HepG2 (cell line): ENCODE data around the gene ST8SIA2. TPM values are rescaled to one million over a fixed set of nuclear protein-coding genes. Genes with fewer than 3 reads are reported as not detected.

Experiments used
- ATAC-seq: fragments of 200-7000 bp; cut with Tn5 transposase; 3 replicates; pipeline ENCODE4 v1.9.1; 2020; ENCODE audit warnings: mild to moderate bottlenecking, moderate library complexity
- BruUV-seq: library from RNA; stranded (reverse); fragments of 400-500 nt; replicated peaks from 2 replicates; lab custom pipeline; 2021; lab: Mats Ljungman, UMichigan
- CTCF ChIA-PET: fragments of 300-600 bp; formaldehyde crosslinking; extraction: SDS; loops from one replicate; lab custom pipeline; 2021; ENCODE audit warnings: low total read pairs, inconsistent platforms, low intra/inter-chr PET ratio; lab: Yijun Ruan, JAX
- POLR2A ChIA-PET: fragments of 350-600 bp; sonication (Branson Sonifier 250); formaldehyde crosslinking; loops from one replicate; lab custom pipeline; 2020; ENCODE audit warnings: antibody characterized with exemption, inconsistent platforms; lab: Yijun Ruan, JAX
- DNase-seq: peaks from one replicate; pipeline ENCODE4 v3.0.0-alpha.2; 2015; ENCODE audit warnings: low spot score
- FAIRE-seq: peaks from 3 replicates; lab custom pipeline; 2011; peaks lifted over from hg19 to GRCh38; lab: Jason Lieb, UNC
- H2AFZ ChIP-seq: one replicate; pipeline ENCODE4 v1.6.1; 2011; ENCODE audit warnings: low read length, inconsistent platforms
- H3K27ac ChIP-seq: fragments of 300-600 bp; 3 replicates; pipeline ENCODE4 v1.8.0; 2011; ENCODE audit warnings: mixed run types, mild to moderate bottlenecking, mixed read lengths, low read length, inconsistent platforms; ENCODE audit not compliant: insufficient read depth; ENCODE audit errors: extremely low read length
- H3K27me3 ChIP-seq, 2 experiments: fragments of 200-600 bp in 1 of 2; 2 replicates in 1 of 2; 3 replicates in 1 of 2; pipeline versions ENCODE4 v1.6.0 to v1.8.0; 2011; ENCODE audit warnings: low read length in 2 of 2, mild to moderate bottlenecking in 2 of 2, moderate library complexity in 2 of 2, inconsistent platforms in 1 of 2; ENCODE audit not compliant: insufficient read depth in 2 of 2, control insufficient read depth in 1 of 2
- H3K36me3 ChIP-seq, 2 experiments: fragments of 200-600 bp in 1 of 2; replicated peaks in 1 of 2; 2 replicates in 1 of 2; 3 replicates in 1 of 2; pipeline versions ENCODE4 v1.5.1 to v1.8.0; 2011; ENCODE audit warnings: low read length in 2 of 2, inconsistent platforms in 1 of 2; ENCODE audit not compliant: insufficient read depth in 2 of 2, control insufficient read depth in 1 of 2
- H3K4me1 ChIP-seq: 2 replicates; pipeline ENCODE4 v1.5.1; 2012; ENCODE audit warnings: low read length, inconsistent platforms; ENCODE audit not compliant: insufficient read depth
- H3K4me2 ChIP-seq: 2 replicates; pipeline ENCODE4 v1.6.0; 2011; ENCODE audit warnings: low read depth, low read length, inconsistent platforms
- H3K4me3 ChIP-seq, 3 experiments: fragments of 200-600 bp in 1 of 3; sonication (generic), shearing (Covaris generic) in 1 of 3; replicated peaks in 1 of 3; 2 replicates each; pipeline ENCODE4 v1.5.1; 2011 to 2016; ENCODE audit warnings: low read length in 3 of 3, inconsistent platforms in 2 of 3, low read depth in 2 of 3, mild to moderate bottlenecking in 2 of 3, control low read depth in 1 of 3, mixed read lengths in 1 of 3; ENCODE audit not compliant: insufficient read depth in 1 of 3
- H3K79me2 ChIP-seq: one replicate; pipeline ENCODE4 v1.6.1; 2011; ENCODE audit warnings: low read length, inconsistent platforms; ENCODE audit not compliant: insufficient read depth
- H3K9ac ChIP-seq: 2 replicates; pipeline ENCODE4 v1.6.0; 2011; ENCODE audit warnings: mild to moderate bottlenecking, low read depth, low read length, inconsistent platforms; ENCODE audit not compliant: insufficient read depth
- H3K9me3 ChIP-seq: 2 replicates; pipeline ENCODE4 v1.5.1; 2012; ENCODE audit warnings: mild to moderate bottlenecking, low read length
- H4K20me1 ChIP-seq: 2 replicates; pipeline ENCODE4 v1.6.0; 2011; ENCODE audit warnings: inconsistent platforms, mild to moderate bottlenecking, low read length, moderate library complexity; ENCODE audit not compliant: insufficient read depth
- GABPA ChIP-seq, 2 experiments: IDR thresholded peaks; 2 replicates each; pipeline ENCODE4 v1.6.1; 2011 to 2016; ENCODE audit warnings: low read depth in 2 of 2, low read length in 1 of 2, missing biosample characterization in 1 of 2, missing genetic modification characterization in 1 of 2
- PRDM15 ChIP-seq: sonication (generic); formaldehyde crosslinking; IDR thresholded peaks from 2 replicates; pipeline ENCODE4 v1.4.0; 2020; ENCODE audit warnings: missing genetic modification reagents
- SIX4 ChIP-seq: sonication (generic); formaldehyde crosslinking; IDR thresholded peaks from 2 replicates; pipeline ENCODE4 v1.4.0; 2020; ENCODE audit warnings: missing genetic modification reagents
- ZHX2 ChIP-seq, 2 experiments: sonication (generic) in 1 of 2; formaldehyde crosslinking in 1 of 2; IDR thresholded peaks; 2 replicates each; pipeline versions ENCODE4 v1.6.1 to v1.9.0; 2014 to 2022; ENCODE audit warnings: antibody characterized with exemption in 1 of 2, borderline replicate concordance in 1 of 2, inconsistent platforms in 1 of 2, low read depth in 1 of 2, missing genetic modification reagents in 1 of 2
- ZNF263 ChIP-seq: sonication (generic); formaldehyde crosslinking; IDR thresholded peaks from 2 replicates; pipeline ENCODE4 v1.4.0; 2020; ENCODE audit warnings: missing genetic modification reagents
- ZNF547 ChIP-seq: sonication (generic); formaldehyde crosslinking; IDR thresholded peaks from 2 replicates; pipeline ENCODE4 v1.5.1; 2020; ENCODE audit warnings: mild to moderate bottlenecking, missing genetic modification reagents
- whole genome bisulfite sequencing: methylation state at CpG from one replicate; pipeline ENCODE4 v1.1.6; 2017; ENCODE audit warnings: low lambda C conversion rate; 5-methylcytosine and 5-hydroxymethylcytosine counted together
- in situ Hi-C: cut with HindIII; loops from 2 replicates; pipeline ENCODE4 v1.10.0; 2017; ENCODE audit warnings: low pct_unique_long_range_greater_than_20kb; ENCODE audit not compliant: extremely low pct_ligation_motif_present
- intact Hi-C: fragments of 100-400 bp; cut with micrococcal nuclease; formaldehyde crosslinking; loops from one replicate; pipeline ENCODE4 v1.10.0; 2022; ENCODE audit not compliant: unreplicated experiment
- polyA plus RNA-seq, 8 experiments: library from polyadenylated mRNA; depleted of rRNA in 3 of 8; stranded (reverse) in 7 of 8; unstranded in 1 of 8; fragments of >200 nt; fragmentation: Illumina TruSeq in 4 of 8; extraction: Trizol in 4 of 8; gene quantifications; 2 replicates each; pipeline versions ENCODE4 v1.2.1 to v1.2.3, GENCODE V29; 2011 to 2016; ENCODE audit warnings: low read depth in 4 of 8, missing spikeins in 1 of 8, mixed read lengths in 1 of 8; ENCODE audit not compliant: insufficient read depth in 1 of 8
- total RNA-seq, 5 experiments: library from RNA; depleted of rRNA; stranded (reverse); fragments of >200 nt; fragmentation: Illumina TruSeq; extraction: Trizol; gene quantifications; 2 replicates each; pipeline ENCODE4 v1.2.3, GENCODE V29; 2016; ENCODE audit warnings: low read depth in 1 of 5

The ST8SIA2 gene
- total and polyA plus RNA-seq, 2 of the 13 experiments (the other 11 are each of a cell fraction or from before 2014, with no cell fraction given), result not detected

- Histone ChIP-seq H3K4me1 (no peaks in the 10 kb centered on the region), H2AFZ (no peak overlapping the region), H3K36me3 (no peaks in the 10 kb centered on the region), H3K4me2 (no peak overlapping the region), H3K79me2 (no peaks in the 10 kb centered on the region), H3K27ac (no peak overlapping the region), H3K4me3 (no peak overlapping the region), H3K9me3 (no peaks in the 10 kb centered on the region), H3K27me3 (peaks cover 3 to 14% of the 10 kb centered on the region in 2 experiments; a peak in 3 of 5 replicates), H3K9ac (no peak overlapping the region), H4K20me1 (no peaks in the 10 kb centered on the region)
- intact Hi-C loops (no loop called here), in situ Hi-C loops (no loop called here)
- FAIRE-seq (no peak), ATAC-seq (no peak), DNase-seq (no peak)
- POLR2A ChIA-PET, result no interaction called here
- CTCF ChIA-PET, result no interaction called here
- TF ChIP-seq ZHX2 (IDR thresholded peaks at IDR 0.05; ENCODE audit: low read depth), result no peak
- TF ChIP-seq ZHX2 (CRISPR knock-in tag; IDR thresholded peaks at IDR 0.05; ENCODE audit: borderline replicate concordance), result no peak
- no peak for TF ChIP-seq ZNF547 (CRISPR knock-in tag)
- no peak for TF ChIP-seq PRDM15 (CRISPR knock-in tag)
- TF ChIP-seq GABPA (IDR thresholded peaks at IDR 0.05; ENCODE audit: low read depth, low read length), result no peak
- TF ChIP-seq GABPA (CRISPR knock-in tag; IDR thresholded peaks at IDR 0.05; ENCODE audit: low read depth), result no peak
- no peak for TF ChIP-seq SIX4 (CRISPR knock-in tag)
- TF ChIP-seq ZNF263 (CRISPR knock-in tag), result no peak
- 0% methylated on average over 4 of the region's 4 CpGs for WGBS
- BruUV-seq, result no TSS peak
Measured at GRCh38 chr15:92503889-92504288, 110.2 kb downstream of the ST8SIA2 start.
